ENCODE measurements around the gene SOX10.

Gene SOX10

GRCh38 chr22:38016182-38017151, 32.1 kb upstream of the SOX10 start:
- TF ChIP-seq, protein P1, sequence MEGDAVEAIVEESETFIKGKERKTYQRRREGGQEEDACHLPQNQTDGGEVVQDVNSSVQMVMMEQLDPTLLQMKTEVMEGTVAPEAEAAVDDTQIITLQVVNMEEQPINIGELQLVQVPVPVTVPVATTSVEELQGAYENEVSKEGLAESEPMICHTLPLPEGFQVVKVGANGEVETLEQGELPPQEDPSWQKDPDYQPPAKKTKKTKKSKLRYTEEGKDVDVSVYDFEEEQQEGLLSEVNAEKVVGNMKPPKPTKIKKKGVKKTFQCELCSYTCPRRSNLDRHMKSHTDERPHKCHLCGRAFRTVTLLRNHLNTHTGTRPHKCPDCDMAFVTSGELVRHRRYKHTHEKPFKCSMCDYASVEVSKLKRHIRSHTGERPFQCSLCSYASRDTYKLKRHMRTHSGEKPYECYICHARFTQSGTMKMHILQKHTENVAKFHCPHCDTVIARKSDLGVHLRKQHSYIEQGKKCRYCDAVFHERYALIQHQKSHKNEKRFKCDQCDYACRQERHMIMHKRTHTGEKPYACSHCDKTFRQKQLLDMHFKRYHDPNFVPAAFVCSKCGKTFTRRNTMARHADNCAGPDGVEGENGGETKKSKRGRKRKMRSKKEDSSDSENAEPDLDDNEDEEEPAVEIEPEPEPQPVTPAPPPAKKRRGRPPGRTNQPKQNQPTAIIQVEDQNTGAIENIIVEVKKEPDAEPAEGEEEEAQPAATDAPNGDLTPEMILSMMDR (IDR thresholded peaks at IDR 0.05; ENCODE audit: extremely low read depth, insufficient read depth, missing control alignments) = no peak
- no peak for DNase-seq (ENCODE audit: low spot score)
- in situ Hi-C loops (cut with MboI; ENCODE audit: low pct_unique_long_range_greater_than_20kb, low sequenced_read_pairs, unreplicated experiment) = no loop called here

DNA sequence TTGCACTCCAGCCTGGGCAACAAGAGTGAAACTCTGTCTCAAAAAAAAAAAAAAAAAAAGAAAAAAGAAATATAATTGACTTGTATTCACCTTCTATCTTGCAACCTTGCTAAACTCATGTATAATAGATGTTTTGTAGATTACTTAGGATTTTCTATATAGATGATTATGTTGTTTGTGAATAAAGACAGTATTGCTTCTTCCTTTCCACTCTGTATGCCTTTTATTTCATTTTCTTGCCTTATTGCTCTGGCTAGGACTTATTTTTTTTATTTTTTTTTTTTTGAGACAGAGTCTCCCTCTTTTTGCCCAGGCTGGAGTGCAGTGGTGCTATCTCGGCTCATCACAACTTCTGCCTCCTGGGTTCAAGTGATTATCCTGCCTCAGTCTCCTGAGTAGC, 29.7 kb upstream of the SOX10 start:
- DNase-seq (ENCODE audit: low spot score) = no peak
- in situ Hi-C loops (cut with MboI; ENCODE audit: low pct_unique_long_range_greater_than_20kb, low sequenced_read_pairs, unreplicated experiment) = no loop called here
- TF ChIP-seq, protein P1 (IDR thresholded peaks at IDR 0.05; ENCODE audit: extremely low read depth, insufficient read depth, missing control alignments) = no peak

DNA sequence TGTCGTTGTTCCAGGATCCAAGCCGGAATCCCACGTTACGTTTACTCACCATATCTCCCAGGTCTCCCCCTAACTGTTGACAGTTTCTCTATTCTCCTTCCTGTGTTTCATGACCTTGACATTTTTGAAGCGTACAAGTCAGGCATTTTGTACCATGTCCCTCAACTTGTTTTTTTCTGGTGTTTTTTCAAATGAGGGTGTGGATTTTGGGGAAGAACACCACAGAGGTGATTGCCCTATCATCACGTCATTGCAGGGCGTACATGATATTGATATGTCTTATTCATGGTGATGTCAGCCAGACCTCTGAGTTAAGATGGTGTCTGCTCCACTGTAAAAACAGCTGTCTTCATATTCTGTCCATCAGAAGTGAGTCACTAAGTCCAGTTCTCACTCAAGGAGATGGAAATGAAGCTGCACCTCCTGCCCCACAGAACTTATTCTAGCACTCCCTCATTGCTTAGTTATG, 28.3 kb upstream of the SOX10 start:
- TF ChIP-seq, protein P1 (IDR thresholded peaks at IDR 0.05; ENCODE audit: extremely low read depth, insufficient read depth, missing control alignments) = no peak
- in situ Hi-C loops (cut with MboI; ENCODE audit: low pct_unique_long_range_greater_than_20kb, low sequenced_read_pairs, unreplicated experiment) = no loop called here
- DNase-seq (ENCODE audit: low spot score) = no peak

DNA sequence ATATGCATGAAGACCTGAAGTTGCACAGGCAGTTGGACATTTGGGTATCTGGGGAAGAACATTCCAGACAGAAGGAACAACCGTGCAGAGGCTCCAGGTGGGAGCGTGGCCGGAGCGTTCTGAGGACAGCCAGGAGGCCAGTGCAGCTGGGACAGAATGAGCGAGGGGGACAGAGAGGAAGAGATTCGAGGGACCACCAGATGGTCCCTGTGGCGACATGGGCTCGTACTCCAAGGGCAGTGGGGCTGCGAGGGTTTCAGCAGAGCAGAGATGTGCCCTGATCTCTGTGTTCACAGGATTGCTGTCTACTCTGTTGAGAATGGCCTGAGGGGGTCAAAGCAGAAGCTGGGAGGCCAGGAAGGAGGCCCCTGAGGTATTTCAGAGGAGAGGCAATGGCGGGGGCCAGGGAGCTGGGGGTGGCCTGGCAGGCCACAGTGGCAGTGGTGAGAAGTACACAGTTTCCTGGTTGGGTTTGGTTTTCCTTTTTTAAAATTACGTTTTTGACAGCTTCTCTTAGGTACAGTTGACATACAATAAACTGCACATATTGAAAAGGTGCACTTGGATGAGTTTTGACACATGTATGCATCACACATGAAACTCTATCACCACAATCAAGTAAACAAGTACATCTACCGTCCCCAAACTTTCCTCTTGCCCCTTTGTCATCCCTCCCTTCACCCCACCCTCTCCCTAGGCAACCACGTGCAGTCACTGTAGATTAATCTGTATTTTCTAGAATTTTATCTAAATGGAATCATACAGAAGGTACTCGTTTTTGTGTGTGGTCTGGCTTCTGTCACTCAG, 24.8 kb upstream of the SOX10 start:
- no peak for DNase-seq (ENCODE audit: low spot score)
- TF ChIP-seq, protein P1 (IDR thresholded peaks at IDR 0.05; ENCODE audit: extremely low read depth, insufficient read depth, missing control alignments) = no peak
- in situ Hi-C loops (cut with MboI; ENCODE audit: low pct_unique_long_range_greater_than_20kb, low sequenced_read_pairs, unreplicated experiment) = no loop called here

DNA sequence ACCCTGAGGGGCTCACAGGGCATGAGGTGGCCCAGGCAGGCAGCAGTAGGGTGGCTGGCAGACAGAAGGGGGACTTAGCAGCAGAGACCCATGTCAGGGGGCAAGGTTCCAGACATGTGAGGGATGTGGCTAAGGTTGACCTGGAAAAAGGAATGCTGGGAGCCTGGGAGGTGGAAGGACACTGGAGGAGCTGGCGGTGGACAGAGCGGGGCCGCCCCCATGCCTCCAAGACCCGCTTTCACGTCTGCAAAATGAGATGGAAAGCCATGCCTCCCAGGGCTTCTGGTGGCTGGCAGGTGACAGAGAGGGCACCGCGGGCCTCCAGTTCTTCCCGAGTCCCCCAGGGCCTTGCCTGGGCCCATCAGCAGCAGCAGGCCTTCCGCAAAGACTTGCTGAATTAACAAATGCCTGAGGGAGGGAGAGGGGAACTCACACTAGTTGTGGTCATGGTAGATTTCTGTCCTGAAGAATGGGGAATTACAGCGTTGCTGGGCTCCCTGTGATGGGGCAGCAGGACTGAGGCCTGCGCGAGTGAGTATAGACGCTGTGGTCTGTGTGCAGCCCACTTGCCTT, 23.1 kb upstream of the SOX10 start:
- no peak for DNase-seq (ENCODE audit: low spot score)
- in situ Hi-C loops (cut with MboI; ENCODE audit: low pct_unique_long_range_greater_than_20kb, low sequenced_read_pairs, unreplicated experiment) = no loop called here
- TF ChIP-seq, protein P1 (IDR thresholded peaks at IDR 0.05; ENCODE audit: extremely low read depth, insufficient read depth, missing control alignments) = no peak

DNA sequence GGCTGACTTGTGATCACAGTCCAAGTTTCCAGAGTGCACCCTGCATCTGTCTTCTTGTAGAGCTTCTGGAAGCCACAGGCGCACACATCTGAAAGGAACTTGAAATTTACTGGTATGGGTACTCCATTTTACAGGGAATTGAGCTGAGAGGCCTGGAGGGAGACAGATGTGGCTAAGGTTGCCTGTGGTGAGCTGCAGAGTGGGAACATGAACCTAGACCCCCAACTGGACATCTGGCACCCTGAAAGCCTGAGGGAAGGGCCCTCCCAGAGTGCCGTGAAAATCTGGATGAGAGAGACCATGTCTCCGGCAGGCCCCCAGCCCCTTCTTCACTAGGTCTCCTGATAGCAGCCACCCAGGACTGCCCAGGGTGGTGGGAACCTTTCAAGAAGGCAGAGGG, 22.6 kb upstream of the SOX10 start:
- no peak for DNase-seq (ENCODE audit: low spot score)
- TF ChIP-seq, protein P1 (IDR thresholded peaks at IDR 0.05; ENCODE audit: extremely low read depth, insufficient read depth, missing control alignments) = no peak
- in situ Hi-C loops (cut with MboI; ENCODE audit: low pct_unique_long_range_greater_than_20kb, low sequenced_read_pairs, unreplicated experiment) = no loop called here

Data from GM13977 (cell line).